GM21619 (cell line): ENCODE data around the gene MTRF1L.

Experiments used
- ATAC-seq: cut with Tn5 transposase; IDR thresholded peaks from one replicate; pipeline ENCODE4 v1.9.1; 2021; ENCODE audit not compliant: unreplicated experiment

Gene MTRF1L

GRCh38 chr6:153002613-153003365 lies at the start of gene MTRF1L:
Gene MTRF1L (minus strand): TSS chr6:153002709. CDS start chr6:153002685, 24 bp downstream.
- ATAC-seq = peak; percentile 92

DNA sequence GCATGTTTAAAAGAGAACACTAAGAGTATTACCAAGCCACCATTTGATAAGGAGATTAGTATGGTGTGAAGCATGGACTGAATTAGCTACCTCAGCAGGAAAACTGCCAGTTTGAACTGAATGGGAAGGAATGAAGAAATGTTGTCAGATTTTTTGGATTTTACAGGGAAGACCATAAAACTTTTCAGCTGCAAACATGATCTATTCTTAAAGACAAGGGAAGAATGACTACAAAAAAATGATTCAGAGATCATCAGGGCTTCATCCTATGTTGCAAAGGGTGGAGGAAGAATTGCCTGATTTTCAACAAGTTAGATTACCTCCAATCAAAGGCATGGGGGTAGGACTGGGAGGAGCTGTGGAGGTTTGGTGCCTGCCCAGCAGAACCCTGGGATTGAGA lies 49.3 kb upstream of the MTRF1L start:
- ATAC-seq = no peak

GRCh38 chr6:153048631-153049030 lies 46.1 kb upstream of the MTRF1L start:
- ATAC-seq = no peak

- no peak for ATAC-seq
Observed at GRCh38 chr6:153047386-153047785, 44.9 kb upstream of the MTRF1L start.

DNA sequence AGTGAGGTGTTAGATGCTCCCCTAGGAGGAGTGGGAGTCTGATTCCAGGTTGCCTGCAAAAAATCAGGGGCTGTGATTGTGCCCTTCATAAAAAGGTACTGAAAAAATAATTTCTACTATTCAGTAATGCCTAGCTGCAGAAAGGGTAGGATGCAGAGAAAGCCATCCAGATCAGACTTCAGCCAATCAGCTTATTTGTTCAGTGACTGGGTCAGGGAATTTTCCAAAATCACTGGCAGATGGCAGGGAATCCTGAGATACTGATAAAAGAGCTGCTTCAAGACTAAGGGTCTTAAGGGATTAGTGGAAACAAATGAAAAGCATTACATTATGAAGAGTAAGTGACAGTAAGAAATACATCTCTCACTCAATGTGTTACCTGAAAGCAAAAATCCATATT lies 42.8 kb upstream of the MTRF1L start:
- ATAC-seq = no peak

DNA sequence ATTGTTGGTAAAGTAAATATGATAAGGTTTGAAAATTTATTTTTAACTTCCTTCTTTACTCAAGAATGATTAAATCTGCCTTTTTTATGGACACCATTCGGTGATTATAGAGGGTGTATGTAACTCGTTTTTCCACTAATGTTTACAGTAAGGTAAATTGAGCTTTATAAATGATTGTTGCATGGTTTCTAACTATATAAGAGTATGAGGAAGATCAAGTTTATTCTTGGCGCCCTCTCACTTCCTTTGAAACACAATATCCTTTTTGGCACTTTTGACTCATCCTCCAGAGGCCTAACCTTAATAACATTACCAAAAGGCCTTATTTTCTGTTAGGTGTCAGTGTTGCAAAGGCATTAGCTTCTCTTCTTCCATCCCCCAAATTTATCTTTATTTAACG lies 41.8 kb upstream of the MTRF1L start:
- no peak for ATAC-seq

GRCh38 chr6:153043719-153044118 lies 41.2 kb upstream of the MTRF1L start:
- no peak for ATAC-seq

DNA sequence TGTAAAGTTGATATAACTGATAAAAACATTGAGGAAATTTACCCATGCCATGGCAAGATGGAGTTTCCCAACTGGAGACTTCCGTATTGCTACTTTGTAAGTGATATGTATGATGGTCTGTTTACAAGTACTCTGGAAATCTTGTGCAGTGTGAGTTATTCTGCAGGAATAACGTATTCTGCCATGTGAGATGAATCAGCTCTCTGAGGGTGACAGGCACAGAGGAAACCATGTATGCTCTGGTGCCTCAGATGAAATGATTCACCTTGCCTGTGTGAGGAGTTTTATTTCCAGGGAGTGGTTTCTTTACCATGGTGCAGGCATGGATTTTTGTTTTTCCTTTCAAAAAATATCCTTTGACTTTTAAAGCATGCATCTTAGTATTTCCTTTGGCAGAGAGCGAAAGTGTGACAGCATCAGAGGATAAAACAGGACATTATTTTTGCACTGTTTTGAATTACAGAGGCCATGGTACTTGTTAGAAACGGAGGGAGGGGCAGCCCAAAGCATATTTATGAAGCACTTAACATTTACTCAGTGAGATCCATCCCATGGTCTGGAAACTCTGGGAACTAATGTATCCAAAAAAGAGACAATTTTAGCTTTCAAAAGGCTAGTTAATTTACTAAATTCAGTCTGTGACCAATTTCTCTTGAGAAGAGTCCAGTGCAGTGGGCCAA lies 36.0 kb upstream of the MTRF1L start:
- ATAC-seq = no peak

DNA sequence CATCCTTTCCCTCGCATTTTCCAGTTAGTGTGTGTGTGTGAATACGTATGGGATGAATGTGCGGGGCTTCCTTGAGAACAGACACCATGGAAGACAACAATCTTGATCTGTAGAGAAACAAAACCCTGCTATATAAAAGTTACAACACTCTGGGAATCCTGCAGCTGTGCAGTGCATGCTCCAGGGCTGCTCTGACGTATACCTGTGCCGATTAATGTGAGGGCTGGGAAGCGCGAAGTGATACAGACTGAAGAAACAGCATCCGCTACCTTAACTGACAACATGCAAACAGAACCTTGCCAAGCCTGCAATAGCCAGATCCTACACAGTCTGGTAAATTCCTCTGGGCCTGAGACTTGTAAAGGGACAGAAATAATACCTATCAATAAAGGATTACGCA lies 31.6 kb upstream of the MTRF1L start:
- no peak for ATAC-seq

- no peak for ATAC-seq
Observed at GRCh38 chr6:153032255-153032882, 29.9 kb upstream of the MTRF1L start.

- no peak for ATAC-seq
Observed at GRCh38 chr6:153031335-153031955, 28.9 kb upstream of the MTRF1L start.

- no peak for ATAC-seq
Observed at GRCh38 chr6:153028963-153029362, 26.5 kb upstream of the MTRF1L start.

DNA sequence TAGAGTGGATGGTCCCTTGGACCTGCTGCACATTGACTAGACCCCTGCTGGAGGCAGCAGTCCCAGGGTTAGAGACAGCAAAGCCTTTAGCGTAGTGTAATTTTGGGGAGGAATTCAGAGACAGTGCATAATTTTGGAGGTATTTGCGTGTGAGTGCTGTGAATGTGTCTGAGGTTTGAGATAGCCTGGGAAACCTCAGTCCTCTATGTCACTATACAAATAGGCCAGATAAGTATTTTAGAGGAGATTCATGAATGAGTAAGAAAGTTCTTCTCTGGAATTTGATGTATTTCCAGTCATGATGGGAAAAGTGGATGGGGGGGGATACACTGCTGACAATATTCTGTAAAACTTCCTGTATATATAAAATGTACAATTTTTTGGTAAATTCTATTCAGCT lies 25.8 kb upstream of the MTRF1L start:
- ATAC-seq = no peak

DNA sequence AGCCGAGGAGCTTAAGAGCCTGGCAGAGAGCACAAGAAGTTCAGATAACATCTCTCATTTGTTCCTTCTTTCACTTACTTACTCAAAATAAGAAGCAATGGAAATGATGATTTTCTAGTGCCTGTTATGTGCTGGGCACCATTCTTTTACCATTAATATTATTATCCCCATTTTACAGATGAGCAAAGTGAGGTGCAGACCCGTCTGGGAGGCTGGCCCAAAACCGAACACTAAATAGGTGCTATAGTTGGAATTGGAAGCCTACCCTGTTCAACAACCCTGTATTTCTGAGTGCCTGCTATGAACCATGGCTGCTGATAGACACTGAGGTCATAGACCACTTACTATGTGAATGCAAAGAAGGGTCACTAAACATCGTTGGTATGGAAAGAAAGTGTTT lies 25.0 kb upstream of the MTRF1L start:
- ATAC-seq = no peak

DNA sequence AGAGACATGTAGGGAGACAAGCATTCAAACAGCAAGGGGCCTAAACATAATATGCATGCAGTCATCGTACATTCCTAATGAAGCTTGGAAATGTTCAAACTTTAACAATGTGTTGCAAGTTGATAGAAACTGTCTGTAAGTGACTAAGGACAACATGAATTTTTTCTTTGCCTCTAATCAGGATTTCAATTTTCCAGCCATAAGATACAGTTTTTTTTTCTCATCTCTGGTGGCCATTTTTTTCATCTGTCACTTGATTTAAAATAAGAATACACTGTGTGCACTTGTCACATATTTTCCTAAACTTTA lies 22.2 kb upstream of the MTRF1L start:
- ATAC-seq = no peak

GRCh38 chr6:153023977-153024708 lies 21.6 kb upstream of the MTRF1L start:
- peak; percentile 98 for ATAC-seq

- ATAC-seq = no peak
Observed at GRCh38 chr6:153018355-153018754, 15.8 kb upstream of the MTRF1L start.

GRCh38 chr6:153016846-153017245 lies 14.3 kb upstream of the MTRF1L start:
- ATAC-seq = no peak

DNA sequence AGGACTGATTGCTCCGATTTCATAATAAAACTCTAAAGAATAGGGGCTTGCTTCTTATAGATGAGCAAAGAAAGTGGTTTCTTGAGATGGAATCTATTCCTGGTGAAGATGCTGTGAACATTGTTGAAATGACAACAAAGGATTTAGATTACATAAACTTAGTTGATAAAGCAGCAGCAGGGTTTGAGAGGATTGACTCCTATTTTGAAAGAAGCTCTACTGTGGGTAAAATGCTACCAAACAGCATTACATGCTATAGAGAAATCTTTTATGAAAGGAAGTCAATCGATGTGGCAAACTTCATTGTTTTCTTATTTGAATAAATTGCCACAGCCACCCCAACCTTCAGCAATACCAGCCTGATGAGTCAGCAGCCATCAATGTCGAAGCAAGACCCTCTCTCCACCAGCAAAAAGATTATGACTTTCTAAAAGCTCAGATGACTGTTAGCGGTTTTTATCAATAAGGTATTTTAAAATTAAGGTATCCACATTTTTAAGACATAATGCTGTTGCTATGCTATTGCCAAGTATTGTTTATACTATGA lies 12.7 kb upstream of the MTRF1L start:
- no peak for ATAC-seq

- no peak for ATAC-seq
Observed at GRCh38 chr6:153013438-153013837, 10.9 kb upstream of the MTRF1L start.

GRCh38 chr6:153012856-153013255 lies 10.3 kb upstream of the MTRF1L start:
- no peak for ATAC-seq
